Glomerular visceral epithelial cell (primary cell): Measurements from ENCODE around the gene AJAP1.

Source experiments
- DNase-seq: peaks from one replicate; pipeline ENCODE4 v3.0.0-alpha.2; 2016; ENCODE audit errors: extremely low spot score

The AJAP1 gene

DNA sequence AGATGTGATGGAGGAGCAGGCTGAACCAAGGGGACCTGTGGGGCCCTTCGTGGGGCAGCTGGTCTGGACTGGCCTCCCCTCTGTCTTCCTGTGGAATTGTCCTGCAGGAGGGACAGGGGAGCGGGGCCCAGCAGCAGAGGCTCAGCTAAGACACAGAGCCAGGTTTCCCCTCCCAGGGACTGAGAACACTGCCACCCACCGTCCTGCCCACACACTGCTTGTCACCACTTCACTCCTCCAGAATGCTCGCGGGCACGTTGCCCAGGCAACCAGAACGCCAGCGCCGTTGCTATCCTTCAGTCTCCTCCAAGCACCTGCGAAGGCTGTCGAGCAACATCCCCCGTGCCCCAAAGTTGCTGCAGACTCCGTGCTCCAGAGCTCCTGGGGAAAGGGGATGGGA, 46.4 kb downstream of the AJAP1 start:
- DNase-seq: no peak

DNA sequence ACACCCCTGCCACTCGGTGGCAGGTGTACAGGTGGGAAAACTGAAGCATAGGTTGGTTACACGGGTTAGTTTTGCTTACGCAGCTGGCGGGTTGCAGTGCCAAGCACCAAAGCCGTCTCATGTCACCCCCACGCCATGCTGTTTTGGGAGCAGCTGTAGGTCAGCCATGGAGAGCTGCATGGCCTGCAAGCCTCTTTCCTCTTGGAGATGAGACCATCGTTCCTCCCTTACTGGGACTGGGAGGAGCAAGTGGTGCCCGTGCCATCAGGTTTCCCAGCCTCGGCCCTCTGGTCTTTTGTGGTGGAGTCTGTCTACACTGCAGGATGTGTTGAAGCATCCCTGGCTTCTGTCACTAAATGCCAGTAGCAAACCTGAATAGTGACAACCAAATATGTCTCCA, 46.9 kb downstream of the AJAP1 start:
- DNase-seq: no peak

DNA sequence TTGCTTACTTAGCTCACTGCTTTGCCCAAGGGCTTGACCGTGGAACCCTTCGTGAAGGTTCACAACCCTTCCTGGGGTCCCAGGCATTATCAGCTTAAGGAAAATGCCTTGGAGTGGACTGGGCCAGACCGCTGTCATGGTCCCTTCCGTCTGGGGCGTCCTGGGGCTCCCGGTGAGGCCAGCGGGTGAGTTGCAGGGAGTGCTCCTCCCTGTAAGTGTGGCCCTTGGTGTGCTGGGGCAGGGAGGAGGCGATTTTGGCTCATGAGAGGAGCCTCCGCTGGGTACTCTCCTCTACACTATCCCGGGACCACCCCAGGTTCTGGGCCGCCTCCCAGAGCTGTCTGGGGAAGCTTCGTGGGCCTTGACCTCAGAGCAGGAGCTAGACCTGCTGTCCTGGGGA, 48.1 kb downstream of the AJAP1 start:
- no peak for DNase-seq

DNA sequence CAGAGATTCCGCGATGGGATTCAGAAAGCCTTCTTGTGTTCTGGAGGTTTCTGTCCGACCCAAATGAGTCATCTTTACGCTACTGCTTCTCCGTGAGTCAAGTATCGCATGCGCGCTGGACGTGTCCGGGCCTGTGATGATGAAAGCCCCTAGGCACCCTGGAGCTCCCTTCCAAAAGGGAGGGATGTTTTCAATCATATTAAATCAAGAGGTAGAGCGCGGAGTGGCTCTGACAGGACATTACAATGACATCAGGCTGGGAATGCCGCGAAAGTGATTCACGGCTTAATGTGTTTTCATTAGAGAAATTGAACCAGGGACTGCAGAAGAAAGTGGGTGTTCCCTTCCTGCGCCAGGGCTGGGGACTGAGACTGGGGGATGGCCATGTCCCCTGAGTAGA, 48.5 kb downstream of the AJAP1 start:
- DNase-seq: no peak

DNA sequence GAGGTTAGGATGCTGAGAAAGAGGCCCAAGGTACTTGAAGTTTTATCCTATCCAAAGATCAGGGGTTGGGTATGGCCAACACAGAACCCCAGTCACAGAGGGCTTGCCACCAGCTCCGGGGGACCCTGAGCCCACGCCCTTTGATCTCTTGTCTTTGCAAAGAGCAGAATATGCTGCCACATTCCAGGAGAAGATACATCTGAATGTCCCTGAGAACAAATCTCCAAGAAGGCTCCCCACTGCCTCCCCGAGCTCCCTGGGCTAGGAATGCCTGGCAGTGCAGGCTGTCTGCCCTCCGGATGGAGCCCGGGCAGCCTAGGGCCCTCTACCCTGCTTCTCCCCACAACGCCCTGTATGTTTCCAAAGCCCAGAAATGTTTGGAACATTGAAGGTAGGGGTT, 49.2 kb downstream of the AJAP1 start:
- DNase-seq: no peak

DNA sequence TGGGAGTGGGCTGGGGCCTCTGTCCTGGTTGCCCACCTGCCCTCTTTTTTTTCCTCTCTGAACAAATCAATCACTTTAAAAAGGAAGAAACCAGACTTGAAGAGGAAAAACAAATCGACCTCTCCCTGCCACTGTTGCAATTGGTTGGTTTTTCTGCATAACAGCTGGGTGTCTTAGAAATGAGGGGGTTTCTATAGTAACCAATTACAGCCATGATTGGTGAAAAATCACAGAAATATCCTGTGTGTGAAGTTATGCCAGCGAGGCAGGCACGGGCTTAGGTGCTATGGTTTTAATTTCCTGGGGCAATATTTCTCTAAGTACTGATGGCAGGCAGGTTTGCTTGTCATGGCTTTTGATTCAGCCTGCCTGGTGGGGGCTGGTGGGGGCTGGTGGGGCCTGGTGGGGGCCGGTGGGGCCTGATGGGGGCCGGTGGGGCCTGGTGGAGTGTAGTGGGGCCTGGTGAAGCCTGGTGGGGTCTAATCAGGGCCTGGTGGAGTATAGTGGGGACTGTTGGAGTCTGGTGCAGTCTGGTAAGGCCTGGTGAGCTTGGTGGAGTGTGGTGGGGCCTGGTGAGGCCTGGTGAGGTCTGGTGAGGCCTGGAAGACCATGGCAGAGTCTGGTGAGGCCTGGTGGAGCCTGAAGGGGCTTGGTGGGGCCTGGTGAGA, 54.6 kb downstream of the AJAP1 start:
- DNase-seq: no peak

DNA sequence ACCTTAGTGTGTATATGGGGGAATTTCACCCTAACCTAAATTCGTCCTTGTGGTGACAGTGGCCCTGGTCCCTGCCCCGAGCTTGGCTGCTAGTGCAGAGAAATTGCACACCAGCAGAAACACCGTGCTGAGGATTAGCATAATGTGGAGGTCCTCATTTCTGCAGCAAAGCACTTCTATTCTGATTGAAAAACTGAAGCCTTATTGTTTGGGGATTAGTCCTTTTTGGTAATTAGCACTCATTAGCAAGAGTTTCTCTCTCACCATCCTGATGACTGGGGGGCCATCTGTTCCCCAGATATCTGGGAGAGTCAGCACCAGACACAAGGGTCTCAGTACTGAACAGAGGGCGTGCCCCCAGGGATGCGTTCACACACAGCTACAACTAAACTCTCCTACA, 55.2 kb downstream of the AJAP1 start:
- no peak for DNase-seq

DNA sequence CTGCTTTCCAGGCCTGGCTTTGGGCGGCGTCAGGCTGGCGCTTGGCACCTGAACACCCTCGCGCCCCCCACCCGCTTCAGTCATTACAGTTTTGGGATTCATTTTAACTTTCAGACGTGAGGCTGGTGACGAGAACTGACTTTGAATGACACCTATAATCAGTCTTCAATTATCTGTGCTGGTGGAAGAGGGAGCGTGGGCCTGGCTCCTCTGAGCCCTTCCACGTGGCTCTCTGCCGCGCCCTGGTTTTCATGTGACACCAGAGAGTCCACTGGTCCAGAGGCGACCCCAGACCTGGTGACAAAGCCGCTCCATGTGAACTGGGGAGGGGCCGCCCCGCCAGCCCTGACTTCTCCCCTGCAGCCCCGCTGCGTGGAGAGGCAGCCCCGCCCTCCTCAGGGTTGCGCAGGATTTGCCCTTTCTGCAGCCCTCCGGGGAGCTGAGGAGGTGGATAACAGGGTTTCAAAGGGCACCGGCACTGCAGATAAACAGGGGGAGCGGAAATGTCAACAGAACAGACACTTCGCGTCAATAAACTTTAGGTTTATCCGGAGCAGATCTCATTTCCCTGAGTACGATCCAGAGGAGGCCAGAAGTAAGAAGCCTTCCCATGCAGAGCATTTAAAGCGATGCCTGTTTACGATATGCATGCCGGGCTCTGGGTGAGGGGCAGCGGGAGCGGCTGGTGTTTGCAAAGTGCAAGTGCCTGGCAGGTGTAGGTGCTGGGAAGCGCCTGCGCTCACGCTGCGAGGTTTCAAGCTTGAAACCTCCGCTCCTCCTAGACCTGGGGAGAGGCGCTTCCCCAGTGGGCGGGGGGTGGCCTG, 56.4 kb downstream of the AJAP1 start:
- DNase-seq: no peak

DNA sequence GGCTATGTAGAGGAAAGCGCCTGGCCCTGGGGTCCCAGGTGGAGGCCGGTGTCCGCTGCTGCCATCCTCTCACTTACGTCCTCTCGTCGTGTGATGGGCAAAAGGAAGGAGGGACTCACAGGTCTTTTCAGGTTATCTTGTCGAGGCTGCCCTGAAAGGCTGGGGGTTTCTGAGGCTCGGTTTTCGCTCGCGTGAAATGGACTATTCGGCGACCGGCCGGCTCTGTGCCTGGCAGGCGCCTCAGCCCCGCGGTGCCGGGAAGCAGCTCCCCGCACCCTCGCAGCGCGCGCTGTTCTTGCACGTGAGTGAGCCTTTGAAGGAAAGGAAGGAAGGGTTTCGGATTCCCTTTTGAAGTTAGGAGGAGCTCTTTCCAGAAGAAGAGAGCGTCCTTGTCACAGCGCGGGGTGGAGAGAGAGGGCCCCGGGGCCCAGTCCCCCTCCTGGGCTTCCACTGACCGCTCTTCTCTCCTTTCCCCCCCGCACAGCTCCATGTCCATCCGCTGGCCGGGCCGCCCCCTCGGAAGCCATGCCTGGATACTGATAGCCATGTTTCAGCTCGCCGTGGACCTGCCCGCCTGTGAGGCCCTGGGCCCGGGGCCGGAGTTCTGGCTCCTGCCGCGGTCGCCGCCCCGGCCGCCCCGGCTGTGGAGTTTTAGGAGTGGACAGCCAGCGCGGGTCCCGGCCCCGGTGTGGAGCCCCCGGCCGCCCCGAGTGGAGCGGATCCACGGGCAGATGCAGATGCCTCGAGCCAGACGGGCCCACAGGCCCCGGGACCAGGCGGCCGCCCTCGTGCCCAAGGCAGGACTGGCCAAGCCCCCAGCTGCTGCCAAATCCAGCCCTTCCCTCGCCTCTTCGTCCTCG, 57.2 kb downstream of the AJAP1 start:
- DNase-seq: no peak

DNA sequence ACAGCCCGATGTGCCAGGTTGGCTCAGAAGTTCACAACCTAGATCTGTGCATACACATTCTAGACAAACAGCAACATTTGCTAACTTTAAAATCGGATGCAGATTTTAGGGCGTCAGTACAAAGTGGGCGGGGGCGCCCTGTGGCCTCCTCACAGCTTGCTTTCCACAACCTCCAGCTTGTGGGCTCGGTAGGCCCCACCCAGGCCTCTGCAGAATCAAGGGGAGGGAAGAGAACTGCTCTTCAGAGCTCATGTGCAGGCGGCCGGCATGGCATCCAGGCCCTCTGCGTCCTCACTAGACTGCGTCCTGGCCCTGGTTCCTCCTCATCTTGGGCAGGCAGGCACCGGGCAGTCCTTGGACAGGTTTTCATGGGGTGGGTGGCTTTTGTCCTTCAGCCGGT, 59.3 kb downstream of the AJAP1 start:
- DNase-seq: no peak

DNA sequence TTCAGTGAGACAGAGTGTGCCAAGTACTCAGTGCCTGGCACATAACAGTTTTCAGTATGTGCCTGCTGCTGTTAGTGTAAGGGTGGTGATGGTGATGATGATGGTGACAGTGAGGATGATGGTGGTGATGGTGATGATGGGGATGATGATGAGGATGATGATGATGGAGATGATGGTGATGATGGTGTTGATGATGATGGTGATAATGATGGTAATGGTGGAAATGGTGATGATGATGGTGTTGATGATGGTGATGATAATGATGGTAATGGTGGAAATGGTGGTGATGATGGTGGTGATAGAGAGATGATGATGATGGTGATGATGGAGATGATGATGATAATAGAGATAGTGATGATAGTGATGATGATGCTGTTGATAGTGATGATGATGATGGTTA, 62.0 kb downstream of the AJAP1 start:
- no peak for DNase-seq

DNA sequence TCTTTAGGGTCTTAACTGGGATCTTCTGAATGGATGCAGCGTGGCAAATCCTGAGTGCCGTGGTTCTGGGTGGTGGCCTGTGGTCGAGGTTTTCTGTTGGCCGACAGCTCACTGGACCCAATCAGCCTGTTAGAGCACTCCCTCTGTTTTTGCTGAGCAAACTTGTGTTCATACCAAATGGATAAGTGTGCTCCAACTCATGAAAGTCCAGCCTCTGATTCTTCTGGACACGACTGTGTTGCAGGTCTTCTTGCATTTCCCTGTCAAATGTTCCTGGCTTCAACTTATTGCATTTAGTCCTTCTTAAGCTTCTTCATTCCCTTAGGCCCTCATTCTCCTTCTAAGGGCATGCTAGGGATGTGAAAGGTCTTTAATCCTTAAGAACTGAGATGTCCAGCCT, 63.7 kb downstream of the AJAP1 start:
- no peak for DNase-seq

DNA sequence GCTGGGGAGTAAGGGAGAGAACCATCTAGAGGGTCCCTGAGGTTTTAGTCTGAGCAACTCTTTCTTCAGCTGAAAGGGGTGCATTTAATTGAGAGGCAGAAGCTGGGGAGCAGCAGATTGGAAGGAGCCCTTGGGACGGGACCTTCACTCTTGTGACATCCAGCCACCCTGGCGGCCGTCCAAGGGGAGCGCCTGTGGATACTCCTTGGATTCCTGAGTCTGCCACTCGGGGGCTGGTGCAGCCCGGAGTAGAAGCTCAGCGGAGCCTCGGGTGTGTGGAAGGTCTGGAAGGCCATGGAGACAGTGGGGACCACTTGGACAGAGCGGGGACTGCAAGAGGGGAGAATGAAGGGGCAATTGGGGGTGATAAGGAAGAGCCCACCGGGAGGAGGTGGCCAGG, 68.7 kb downstream of the AJAP1 start:
- DNase-seq: no peak

DNA sequence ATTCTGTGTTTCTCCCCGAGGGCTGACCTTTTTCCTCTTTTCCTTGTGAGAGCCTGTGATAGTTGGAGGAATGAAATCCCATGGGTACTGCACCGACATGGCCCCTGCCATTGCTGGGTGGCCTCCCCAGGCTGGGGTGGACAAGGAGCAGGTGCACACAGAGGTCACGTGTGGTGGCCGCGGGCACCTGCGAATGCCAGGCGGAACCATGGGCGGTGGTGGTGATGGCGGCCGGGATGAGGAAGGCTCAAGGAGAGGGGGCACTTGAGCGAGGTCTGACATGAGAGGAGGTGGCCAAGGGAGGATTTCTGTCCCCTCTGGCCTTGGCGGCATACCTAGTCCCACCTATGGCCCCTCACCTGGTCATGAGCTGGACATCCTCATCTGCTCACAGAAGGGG, 69.6 kb downstream of the AJAP1 start:
- DNase-seq: no peak

DNA sequence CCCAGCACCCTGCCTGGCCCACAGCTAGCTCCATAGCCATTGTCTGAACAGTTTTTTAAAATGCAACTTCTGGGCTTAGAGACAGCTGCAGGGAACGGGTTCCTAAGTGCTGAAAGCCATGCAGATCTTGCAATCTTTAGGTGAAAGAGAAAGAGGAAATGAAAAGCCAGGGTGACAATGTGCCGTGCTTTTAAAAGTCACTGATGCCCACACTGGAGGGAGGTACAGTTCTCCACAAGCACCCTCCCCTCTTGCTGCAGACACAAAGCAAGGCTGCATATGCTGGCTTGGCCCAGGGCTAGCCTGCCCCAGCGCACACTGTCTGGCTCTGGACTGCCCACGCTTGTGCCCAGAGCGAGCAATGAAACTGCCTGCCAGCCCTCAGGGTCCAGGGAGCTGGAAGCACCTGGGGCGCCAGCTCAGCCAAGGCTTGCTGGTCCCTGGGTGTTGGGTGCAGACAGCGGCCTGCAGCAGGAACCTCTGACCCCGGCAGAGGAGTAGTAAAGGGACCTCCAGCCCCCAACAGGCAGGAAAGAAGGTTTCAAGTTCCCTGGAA, 70.4 kb downstream of the AJAP1 start:
- no peak for DNase-seq

DNA sequence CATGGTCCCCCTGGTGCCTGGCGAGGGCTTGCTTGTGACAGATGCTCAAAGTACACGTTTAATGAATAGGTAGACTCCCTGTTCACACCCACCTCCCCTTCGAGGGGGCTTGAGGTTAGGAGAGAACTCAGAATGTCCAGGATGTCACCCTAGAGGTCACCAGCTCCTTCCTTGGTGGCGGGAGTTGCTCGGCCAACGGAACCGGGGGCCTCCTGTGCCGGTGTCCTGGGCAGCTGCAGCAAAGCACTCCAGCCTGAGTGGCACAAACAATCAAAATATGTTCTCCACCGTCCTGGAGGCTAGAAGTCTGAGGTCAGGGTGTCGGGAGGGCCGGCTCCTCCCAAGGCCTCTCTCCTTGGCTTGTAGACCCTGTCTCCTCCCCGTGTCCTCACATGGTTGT, 71.0 kb downstream of the AJAP1 start:
- DNase-seq: no peak

DNA sequence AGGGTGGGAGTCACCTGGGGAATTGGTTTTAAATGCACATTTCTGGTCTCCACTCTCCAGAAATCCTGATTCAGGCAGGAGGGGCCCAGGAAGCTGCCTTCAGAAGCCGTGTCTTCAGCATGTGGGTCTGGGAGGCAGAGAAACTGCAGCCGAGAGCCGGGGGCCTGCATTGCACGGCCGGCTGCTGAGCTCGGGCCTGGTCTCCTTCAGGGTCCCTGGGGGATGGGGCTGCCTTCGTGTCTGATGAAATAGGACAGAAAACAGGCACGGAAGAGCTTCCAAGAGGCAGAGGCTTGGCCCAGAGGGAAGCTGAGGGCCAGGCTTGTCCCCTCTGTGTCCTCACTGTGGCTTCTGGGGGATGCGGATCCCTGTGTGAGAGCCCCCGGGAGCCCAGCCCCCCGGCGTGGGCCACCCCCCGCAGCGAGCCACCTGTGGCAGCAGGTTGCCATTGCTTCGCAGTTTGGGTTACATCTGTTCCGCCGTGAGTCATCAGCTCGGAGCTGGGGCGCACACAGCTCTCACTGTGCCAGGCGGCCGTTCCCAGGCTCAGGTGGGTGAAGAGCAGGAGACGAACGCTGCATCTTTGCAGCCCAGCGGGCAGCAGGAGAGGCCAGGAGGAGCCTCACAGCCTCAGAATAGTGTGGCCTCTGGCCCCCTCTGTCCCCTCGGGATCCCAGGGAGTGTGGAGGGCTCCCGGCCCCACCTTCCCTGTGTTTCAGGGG, 72.4 kb downstream of the AJAP1 start:
- no peak for DNase-seq

DNA sequence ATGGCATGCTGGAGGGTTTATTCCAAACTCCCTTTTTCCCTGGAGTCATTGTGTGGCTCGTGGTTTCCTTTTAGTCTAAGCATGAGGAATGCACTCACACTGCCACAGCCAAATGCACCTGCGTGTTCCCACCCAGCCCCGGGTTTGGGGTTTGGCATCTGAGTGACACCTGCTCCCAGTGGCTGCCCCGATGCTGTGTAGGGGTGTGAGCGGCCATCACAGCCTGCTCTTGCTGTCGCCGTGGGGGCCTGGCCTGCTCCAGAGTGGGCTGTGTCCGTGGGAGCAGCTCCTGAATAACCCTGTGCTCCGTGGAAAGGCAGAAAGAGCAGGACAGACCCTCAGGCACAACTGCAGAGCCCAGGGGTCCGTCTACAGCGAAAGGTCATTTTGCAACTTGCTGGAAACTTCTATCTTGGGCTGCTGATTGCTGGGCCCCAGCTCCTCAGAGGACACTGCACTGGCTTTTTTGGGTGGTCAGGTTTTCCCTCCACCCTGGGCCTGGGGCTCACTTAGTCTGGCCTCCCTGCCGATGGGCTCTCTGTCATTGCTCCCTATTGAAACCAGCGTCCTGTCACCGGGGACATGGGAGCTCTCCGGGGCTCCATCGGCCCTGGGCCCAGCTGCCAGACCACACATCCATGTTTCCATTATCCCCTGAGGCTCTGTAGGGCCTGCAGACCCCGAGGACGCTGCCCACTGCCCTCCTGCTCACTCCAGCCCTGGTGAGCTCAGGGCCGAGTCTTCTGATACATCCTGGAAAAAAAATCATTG, 74.1 kb downstream of the AJAP1 start:
- DNase-seq: no peak

DNA sequence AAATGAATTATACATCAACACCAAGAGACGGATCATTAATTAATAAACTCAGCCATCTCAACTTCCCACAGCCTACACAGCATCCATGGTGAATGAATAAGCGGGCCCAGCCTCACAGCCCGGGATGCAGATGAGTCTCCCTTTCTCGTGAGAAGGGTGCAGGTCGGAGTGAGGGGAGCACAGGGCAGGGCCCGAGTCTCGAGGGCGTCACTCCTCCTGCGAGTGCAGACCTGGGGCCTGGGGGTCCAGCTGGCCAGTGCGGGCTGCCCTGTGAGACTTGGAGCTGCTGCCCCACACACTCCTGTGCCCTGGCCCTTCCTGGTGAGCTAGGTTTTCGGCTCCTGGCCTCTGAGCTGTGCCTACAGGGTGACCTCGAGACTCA, 74.7 kb downstream of the AJAP1 start:
- no peak for DNase-seq

DNA sequence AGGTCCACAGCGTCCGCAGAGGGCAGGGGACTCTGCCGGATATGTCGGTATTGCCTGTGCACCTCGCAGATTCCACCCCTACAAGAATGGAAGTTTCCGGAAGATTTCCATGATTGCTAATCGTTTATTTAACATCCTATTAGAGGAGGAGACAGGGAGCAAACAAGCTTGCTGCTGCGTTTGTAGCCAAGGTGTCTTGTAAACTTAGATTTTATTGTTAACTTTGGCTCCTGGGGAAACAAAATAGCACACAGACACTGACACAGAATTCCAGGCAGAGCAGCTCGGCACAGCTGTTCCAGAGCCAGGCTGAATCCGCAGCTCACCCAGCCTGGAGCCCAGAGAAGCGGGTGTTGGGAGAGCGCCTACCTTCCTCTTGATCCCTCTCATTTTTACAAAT, 75.7 kb downstream of the AJAP1 start:
- DNase-seq: no peak
